SU-DHL-6 (cell line): ENCODE measurements around the gene NACAD.

Experiments used
- H2AFZ ChIP-seq: fragments of 200-600 bp; sonication (generic); 2 replicates; pipeline ENCODE4 v1.6.1; 2014; ENCODE audit warnings: low read depth, mild to moderate bottlenecking, moderate library complexity, mixed read lengths, antibody characterized with exemption, low read length; ENCODE audit not compliant: severe bottlenecking
- H3F3A ChIP-seq: fragments of 200-600 bp; shearing (Covaris generic); 2 replicates; pipeline ENCODE4 v1.6.0; 2016; ENCODE audit warnings: antibody characterized with exemption, mild to moderate bottlenecking; ENCODE audit not compliant: insufficient read depth
- H3K27ac ChIP-seq: fragments of 200-600 bp; sonication (generic); 2 replicates; pipeline ENCODE4 v1.5.1; 2016; ENCODE audit warnings: low read depth, mild to moderate bottlenecking, low read length, moderate library complexity, mixed read lengths
- H3K27me3 ChIP-seq: fragments of 200-600 bp; sonication (generic), shearing (Covaris generic); 2 replicates; pipeline ENCODE4 v1.6.0; 2014; ENCODE audit warnings: mild to moderate bottlenecking, low read length
- H3K36me3 ChIP-seq: fragments of 200-600 bp; sonication (generic); 2 replicates; pipeline ENCODE4 v1.6.1; 2014; ENCODE audit warnings: mild to moderate bottlenecking, low read length, mixed read lengths
- H3K4me2 ChIP-seq: fragments of 300-600, 200-600 bp; shearing (Covaris generic), sonication (generic); 2 replicates; pipeline ENCODE4 v1.6.0; 2014; ENCODE audit warnings: low read length, low read depth, mild to moderate bottlenecking; ENCODE audit not compliant: poor library complexity, severe bottlenecking
- H3K4me3 ChIP-seq: fragments of 200-600 bp; sonication (generic); 2 replicates; pipeline ENCODE4 v1.5.1; 2014; ENCODE audit warnings: antibody characterized with exemption, low read length, mild to moderate bottlenecking, mixed read lengths; ENCODE audit not compliant: insufficient read depth, poor library complexity, severe bottlenecking
- H3K79me2 ChIP-seq: fragments of 200-600 bp; sonication (generic); 2 replicates; pipeline ENCODE4 v1.6.1; 2014; ENCODE audit warnings: mild to moderate bottlenecking, low read length, moderate library complexity; ENCODE audit not compliant: insufficient read depth
- H3K9ac ChIP-seq: fragments of 200-600 bp; sonication (generic); 2 replicates; pipeline ENCODE4 v1.7.0; 2014; ENCODE audit warnings: mild to moderate bottlenecking, low read length
- H3K9me2 ChIP-seq: fragments of 200-600 bp; sonication (generic); replicated peaks from 2 replicates; pipeline ENCODE4 v1.6.1; 2014; ENCODE audit warnings: low read length; ENCODE audit not compliant: insufficient read depth
- H3K9me3 ChIP-seq: fragments of 200-600 bp; sonication (generic); 2 replicates; pipeline ENCODE4 v1.6.1; 2014; ENCODE audit warnings: low read length, mixed read lengths; ENCODE audit not compliant: insufficient read depth
- H4K20me1 ChIP-seq: fragments of 200-600 bp; sonication (generic); 2 replicates; pipeline ENCODE4 v1.6.1; 2014; ENCODE audit warnings: low read depth, mild to moderate bottlenecking, antibody characterized with exemption, low read length, moderate library complexity, mixed read lengths
- EZH2phosphoT487 ChIP-seq: fragments of 200-600 bp; sonication (generic), shearing (Covaris generic); conservative IDR thresholded peaks from 2 replicates; pipeline ENCODE4 v1.6.1; 2018; ENCODE audit warnings: mild to moderate bottlenecking, antibody characterized with exemption, low read length, moderate library complexity, mixed read lengths
- TF ChIP-seq, protein P1 (sequence below): fragments of 200-600 bp; sonication (generic); IDR thresholded peaks from one replicate; pipeline ENCODE4 v1.5.1; 2017; ENCODE audit warnings: antibody characterized with exemption, mild to moderate bottlenecking, low read length, moderate library complexity; ENCODE audit not compliant: insufficient read depth, poor library complexity, severe bottlenecking

The NACAD gene

DNA sequence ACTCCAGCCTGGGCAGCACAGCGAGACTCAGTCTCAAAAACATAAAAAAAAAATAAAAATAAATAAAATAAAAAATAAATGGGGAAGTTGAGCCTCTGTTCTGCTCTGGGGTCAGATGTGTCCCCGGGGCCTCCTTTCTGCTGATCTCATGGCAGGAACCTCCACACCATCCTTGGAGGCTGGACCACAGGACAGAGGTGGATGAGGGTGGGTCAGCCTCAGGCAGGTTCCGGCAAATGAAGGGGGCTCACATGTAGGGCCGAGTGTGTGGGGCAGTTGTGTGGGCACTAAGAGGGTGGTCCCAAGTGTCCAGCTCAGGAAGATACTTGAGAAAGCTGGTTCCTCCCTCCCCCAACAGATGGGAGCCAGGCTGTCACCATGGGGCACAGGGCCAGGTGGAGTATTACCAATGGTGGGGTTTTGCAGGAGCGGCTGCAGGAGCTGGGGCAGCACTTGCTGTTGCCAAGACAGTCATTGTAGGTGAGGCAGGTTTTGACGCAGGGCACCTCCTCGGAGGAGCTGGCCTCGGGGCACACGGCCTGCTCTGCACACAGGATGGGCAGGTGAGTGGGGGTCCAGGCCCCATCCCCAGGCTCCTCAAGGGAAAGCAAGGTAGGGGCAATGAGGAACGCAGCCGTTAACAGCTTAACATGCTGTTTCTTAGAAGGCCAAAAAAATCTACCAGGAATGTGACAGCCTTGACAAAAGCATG, 36.6 kb upstream of the NACAD start:
- H3K4me2 ChIP-seq = no peak overlapping the region
- H4K20me1 ChIP-seq = no peaks in the 10 kb centered on the region
- H3K27me3 ChIP-seq = no peaks in the 10 kb centered on the region
- no peaks in the 10 kb centered on the region for H3K79me2 ChIP-seq
- no peak overlapping the region for H3K27ac ChIP-seq
- TF ChIP-seq EZH2phosphoT487 = no peak
- TF ChIP-seq, protein P1, sequence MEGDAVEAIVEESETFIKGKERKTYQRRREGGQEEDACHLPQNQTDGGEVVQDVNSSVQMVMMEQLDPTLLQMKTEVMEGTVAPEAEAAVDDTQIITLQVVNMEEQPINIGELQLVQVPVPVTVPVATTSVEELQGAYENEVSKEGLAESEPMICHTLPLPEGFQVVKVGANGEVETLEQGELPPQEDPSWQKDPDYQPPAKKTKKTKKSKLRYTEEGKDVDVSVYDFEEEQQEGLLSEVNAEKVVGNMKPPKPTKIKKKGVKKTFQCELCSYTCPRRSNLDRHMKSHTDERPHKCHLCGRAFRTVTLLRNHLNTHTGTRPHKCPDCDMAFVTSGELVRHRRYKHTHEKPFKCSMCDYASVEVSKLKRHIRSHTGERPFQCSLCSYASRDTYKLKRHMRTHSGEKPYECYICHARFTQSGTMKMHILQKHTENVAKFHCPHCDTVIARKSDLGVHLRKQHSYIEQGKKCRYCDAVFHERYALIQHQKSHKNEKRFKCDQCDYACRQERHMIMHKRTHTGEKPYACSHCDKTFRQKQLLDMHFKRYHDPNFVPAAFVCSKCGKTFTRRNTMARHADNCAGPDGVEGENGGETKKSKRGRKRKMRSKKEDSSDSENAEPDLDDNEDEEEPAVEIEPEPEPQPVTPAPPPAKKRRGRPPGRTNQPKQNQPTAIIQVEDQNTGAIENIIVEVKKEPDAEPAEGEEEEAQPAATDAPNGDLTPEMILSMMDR = no peak
- H3K9ac ChIP-seq = no peak overlapping the region
- no peak overlapping the region for H3K4me3 ChIP-seq
- no peaks in the 10 kb centered on the region for H3K9me3 ChIP-seq
- no peak overlapping the region for H2AFZ ChIP-seq
- H3F3A ChIP-seq = no peaks in the 10 kb centered on the region
- no peaks in the 10 kb centered on the region for H3K36me3 ChIP-seq
- no peaks in the 10 kb centered on the region for H3K9me2 ChIP-seq

DNA sequence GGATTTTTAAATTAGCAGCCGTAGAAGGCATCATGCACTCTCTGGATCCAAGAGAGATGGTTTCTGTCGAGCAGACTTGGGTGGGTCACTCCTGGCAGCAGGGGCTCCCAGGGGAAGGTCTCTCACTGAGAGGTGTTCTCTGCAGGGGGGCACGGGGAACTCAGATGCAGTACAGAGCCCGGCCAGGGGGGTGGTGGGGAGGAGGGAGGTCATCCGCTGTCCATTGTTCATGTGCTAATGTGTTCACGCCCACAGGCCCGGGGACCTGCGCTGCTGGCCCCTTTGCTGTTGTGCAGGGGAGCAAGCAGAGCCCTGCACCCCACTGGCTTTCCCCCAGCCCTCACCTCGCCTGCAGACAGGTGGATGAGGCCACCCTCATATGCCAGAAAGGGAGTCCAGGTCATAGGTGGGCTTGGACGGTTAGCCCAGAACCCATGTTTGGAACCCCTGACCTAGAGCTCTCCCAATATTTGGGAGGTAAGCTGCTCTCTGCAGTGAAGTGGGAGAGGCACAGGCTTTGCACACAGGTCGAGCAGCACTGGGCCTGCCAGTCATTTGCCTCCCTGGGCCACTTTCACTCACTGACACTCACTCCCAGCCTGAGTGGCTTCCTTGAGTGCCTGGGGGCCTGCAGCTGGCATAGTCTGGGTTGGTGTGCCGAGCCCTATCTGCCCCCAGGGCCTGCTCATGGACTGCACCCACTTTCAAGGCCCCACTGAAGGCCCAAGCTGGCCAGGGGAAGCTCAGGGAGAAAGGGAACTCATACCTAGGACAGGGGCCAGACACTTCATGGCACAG, 35.3 kb upstream of the NACAD start:
- Histone ChIP-seq H3K9me2 (no peaks in the 10 kb centered on the region), H3K27me3 (no peaks in the 10 kb centered on the region), H3K79me2 (no peaks in the 10 kb centered on the region), H3F3A (no peaks in the 10 kb centered on the region), H3K36me3 (no peaks in the 10 kb centered on the region), H3K4me2 (no peak overlapping the region), H3K9me3 (no peaks in the 10 kb centered on the region), H3K4me3 (no peak overlapping the region), H3K27ac (no peak overlapping the region), H2AFZ (no peak overlapping the region), H3K9ac (no peak overlapping the region), H4K20me1 (no peaks in the 10 kb centered on the region)
- TF ChIP-seq, protein P1 = no peak
- TF ChIP-seq EZH2phosphoT487 = no peak

DNA sequence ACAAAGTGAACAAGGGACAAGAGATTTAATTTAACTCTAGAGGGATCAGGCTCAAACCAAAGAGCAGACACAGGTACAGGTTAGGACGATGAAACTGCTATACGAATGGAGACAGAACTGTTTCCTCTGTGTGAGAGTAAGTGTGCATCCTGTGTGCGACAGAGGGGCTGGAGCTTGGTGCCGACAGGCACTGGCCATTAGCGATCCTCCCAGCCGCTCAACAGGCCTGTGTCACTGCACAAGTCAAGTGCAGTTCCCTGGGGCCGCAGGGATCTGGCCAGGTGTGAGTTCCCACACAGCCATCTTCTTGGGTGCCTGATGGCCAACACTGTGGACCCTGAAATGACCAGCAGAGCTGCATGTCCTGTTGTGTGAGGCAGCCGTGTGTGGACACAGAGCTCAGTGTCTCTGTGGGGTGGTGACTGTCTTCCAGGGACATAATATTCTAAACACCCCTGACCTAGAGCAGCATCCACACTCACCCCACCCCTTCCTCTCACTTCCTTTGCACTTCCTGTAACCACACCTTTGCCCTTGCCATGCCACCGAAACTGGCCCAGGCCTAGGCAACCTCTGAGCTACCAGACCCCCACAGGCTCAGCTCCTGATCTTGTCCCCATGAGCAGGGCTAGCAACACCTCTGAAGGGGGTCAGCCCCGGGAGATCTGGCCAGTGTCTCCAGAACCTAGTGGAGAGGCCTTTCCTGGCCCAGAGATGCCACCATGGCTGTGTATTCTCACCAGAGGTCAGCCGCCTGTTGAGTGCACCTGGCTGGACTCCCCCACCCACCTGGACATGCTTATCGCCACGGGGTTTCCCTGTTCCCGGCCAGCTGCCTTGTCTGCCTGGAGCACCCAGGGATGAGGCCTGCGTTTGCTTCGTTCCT, 34.4 kb upstream of the NACAD start:
- no peak overlapping the region for H3K9ac ChIP-seq
- no peak overlapping the region for H3K4me3 ChIP-seq
- no peak for TF ChIP-seq EZH2phosphoT487
- TF ChIP-seq, protein P1 = no peak
- no peaks in the 10 kb centered on the region for H3K27me3 ChIP-seq
- H2AFZ ChIP-seq = no peak overlapping the region
- no peaks in the 10 kb centered on the region for H3K79me2 ChIP-seq
- H3K4me2 ChIP-seq = no peak overlapping the region
- no peak overlapping the region for H3K27ac ChIP-seq
- no peaks in the 10 kb centered on the region for H3F3A ChIP-seq
- no peaks in the 10 kb centered on the region for H4K20me1 ChIP-seq
- no peaks in the 10 kb centered on the region for H3K9me3 ChIP-seq
- H3K36me3 ChIP-seq = no peaks in the 10 kb centered on the region
- no peaks in the 10 kb centered on the region for H3K9me2 ChIP-seq
